ENCODE results near the gene AHRR. TPM values are rescaled to one million over a fixed set of nuclear protein-coding genes. Genes with fewer than 3 reads are reported as not detected.
A peak's percentile ranks its signal among the peaks of the same experiment; 100 is the strongest.

AHRR gene
- total and polyA plus RNA-seq, 2 of the 4 experiments (the other 2 are of a cell fraction): 15.6 to 37.1 TPM

DNA sequence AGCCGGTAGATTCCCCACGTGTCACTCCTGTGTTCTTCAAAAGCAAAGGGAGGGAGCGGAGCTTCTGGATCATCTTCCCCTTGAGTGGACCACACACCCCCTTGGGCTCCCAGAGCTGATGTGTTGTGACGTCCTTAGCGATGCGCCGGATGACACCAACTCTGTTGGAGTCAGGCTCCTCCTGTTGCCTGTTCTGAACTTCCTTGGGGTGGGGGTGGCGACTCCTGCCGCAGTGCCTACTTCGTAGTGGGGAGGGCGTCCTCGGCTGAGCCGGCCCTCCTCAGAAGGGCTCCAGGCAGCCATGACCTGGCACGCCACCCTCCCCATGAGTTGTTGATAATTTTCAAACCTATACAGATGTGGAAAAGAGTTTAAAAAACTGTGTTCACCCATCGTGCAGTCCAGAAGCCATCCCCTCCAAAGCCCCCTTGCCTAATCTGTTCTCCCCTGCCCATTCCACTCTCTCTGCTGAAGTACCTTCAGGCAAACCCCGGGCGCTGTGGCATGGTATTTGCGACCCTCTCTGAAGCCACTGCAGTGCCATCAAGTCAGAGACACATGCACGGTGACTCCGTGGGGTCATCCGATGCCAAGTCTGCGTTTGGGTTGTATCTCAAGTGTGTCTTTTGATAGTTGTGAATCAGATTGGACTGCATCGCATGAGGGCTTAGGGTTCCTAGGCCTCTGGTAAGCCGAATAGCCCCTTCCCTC is 138.2 kb downstream of the AHRR start:
- ChIA-PET POLR2A (ENCODE audit: unreplicated experiment) (no interaction called here), CTCF (no interaction called here)
- Histone ChIP-seq H3K9me1 (ENCODE audit: insufficient read depth, low read length) (peaks cover 14% of the 10 kb centered on the region; the same call in 1 of the 2 replicates), H3K9ac (ENCODE audit: low read depth, low read length) (no peak overlapping the region), H4K8ac (ENCODE audit: low read depth in 2 of 2, low read length in 2 of 2) (no peak overlapping the region), H3K9me3 (ENCODE audit: control insufficient read depth, insufficient read depth, low read length) (no peaks in the 10 kb centered on the region), H2AK5ac (ENCODE audit: low read depth, low read length) (no peak overlapping the region), H2BK5ac (ENCODE audit: low read depth, low read length, poor library complexity, severe bottlenecking) (no peak overlapping the region), H3K4me1 (ENCODE audit: control insufficient read depth, insufficient read depth, low read length) (peaks cover 2% of the 10 kb centered on the region), H3K4me2 (ENCODE audit: low read depth, low read length) (no peak overlapping the region), H4K5ac (ENCODE audit: low read depth, low read length) (no peak overlapping the region), H3K27ac (ENCODE audit: insufficient read depth, low read length) (no peak overlapping the region), H3K56ac (ENCODE audit: extremely low read depth, insufficient read depth, low read length) (no peak overlapping the region), H2AK9ac (replicated peaks; ENCODE audit: low read depth, low read length, poor library complexity) (peak overlapping the region; percentile 57), H3K4me3 (ENCODE audit: insufficient read depth, low read depth, low read length) (no peak overlapping the region), H3K79me1 (ENCODE audit: low read depth in 1 of 2, low read length in 2 of 2) (peaks cover 14 to 54% of the 10 kb centered on the region in 2 experiments), H4K20me1 (ENCODE audit: insufficient read depth, low read length) (peaks cover 25% of the 10 kb centered on the region), H3K27me3 (ENCODE audit: control insufficient read depth, insufficient read depth, low read length) (no peaks in the 10 kb centered on the region), H3K14ac (replicated peaks; ENCODE audit: low read depth, low read length) (no peak overlapping the region), H3K18ac (ENCODE audit: low read depth, low read length) (no peak overlapping the region), H2BK120ac (ENCODE audit: low read depth, low read length) (no peak overlapping the region), H2BK15ac (ENCODE audit: low read depth, low read length) (no peak overlapping the region), H2AFZ (replicated peaks; ENCODE audit: low read length, poor library complexity) (no peak overlapping the region), H3K23ac (ENCODE audit: low read depth, low read length) (no peak overlapping the region), H3K4ac (ENCODE audit: low read depth, low read length) (no peak overlapping the region), H4K91ac (ENCODE audit: insufficient read depth, low read depth, low read length) (no peak overlapping the region), H3K36me3 (ENCODE audit: control insufficient read depth, insufficient read depth, low read length) (peaks cover 73% of the 10 kb centered on the region), H2BK20ac (ENCODE audit: low read depth, low read length) (no peak overlapping the region)
- ATAC-seq (ENCODE audit: low read depth): no peak
- TF ChIP-seq, protein P1, sequence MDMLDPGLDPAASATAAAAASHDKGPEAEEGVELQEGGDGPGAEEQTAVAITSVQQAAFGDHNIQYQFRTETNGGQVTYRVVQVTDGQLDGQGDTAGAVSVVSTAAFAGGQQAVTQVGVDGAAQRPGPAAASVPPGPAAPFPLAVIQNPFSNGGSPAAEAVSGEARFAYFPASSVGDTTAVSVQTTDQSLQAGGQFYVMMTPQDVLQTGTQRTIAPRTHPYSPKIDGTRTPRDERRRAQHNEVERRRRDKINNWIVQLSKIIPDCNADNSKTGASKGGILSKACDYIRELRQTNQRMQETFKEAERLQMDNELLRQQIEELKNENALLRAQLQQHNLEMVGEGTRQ (IDR thresholded peaks at IDR 0.05; ENCODE audit: low read depth, low read length): no peak
- TF ChIP-seq, protein P2, sequence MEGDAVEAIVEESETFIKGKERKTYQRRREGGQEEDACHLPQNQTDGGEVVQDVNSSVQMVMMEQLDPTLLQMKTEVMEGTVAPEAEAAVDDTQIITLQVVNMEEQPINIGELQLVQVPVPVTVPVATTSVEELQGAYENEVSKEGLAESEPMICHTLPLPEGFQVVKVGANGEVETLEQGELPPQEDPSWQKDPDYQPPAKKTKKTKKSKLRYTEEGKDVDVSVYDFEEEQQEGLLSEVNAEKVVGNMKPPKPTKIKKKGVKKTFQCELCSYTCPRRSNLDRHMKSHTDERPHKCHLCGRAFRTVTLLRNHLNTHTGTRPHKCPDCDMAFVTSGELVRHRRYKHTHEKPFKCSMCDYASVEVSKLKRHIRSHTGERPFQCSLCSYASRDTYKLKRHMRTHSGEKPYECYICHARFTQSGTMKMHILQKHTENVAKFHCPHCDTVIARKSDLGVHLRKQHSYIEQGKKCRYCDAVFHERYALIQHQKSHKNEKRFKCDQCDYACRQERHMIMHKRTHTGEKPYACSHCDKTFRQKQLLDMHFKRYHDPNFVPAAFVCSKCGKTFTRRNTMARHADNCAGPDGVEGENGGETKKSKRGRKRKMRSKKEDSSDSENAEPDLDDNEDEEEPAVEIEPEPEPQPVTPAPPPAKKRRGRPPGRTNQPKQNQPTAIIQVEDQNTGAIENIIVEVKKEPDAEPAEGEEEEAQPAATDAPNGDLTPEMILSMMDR (conservative IDR thresholded peaks at IDR 0.05; ENCODE audit: low read depth, low read length): no peak
- TF ChIP-seq RFX5 (IDR thresholded peaks at IDR 0.05; ENCODE audit: low read depth, low read length) (no peak), CEBPB (IDR thresholded peaks at IDR 0.05; ENCODE audit: low read depth, low read length) (no peak), FOS (IDR thresholded peaks at IDR 0.05; ENCODE audit: low read depth, low read length) (no peak), MXI1 (IDR thresholded peaks at IDR 0.05; ENCODE audit: borderline replicate concordance, low read depth, low read length) (no peak), RAD21 (IDR thresholded peaks at IDR 0.05; ENCODE audit: low read length) (no peak), MAFK (IDR thresholded peaks at IDR 0.05; ENCODE audit: low read depth, low read length) (no peak), SMC3 (IDR thresholded peaks at IDR 0.05; ENCODE audit: low read depth, low read length) (no peak), POLR2A (IDR thresholded peaks at IDR 0.05; ENCODE audit: low read depth, low read length) (no peak), MAZ (IDR thresholded peaks at IDR 0.05; ENCODE audit: borderline replicate concordance, low read depth, low read length) (no peak), BHLHE40 (IDR thresholded peaks at IDR 0.05; ENCODE audit: low read depth, low read length) (no peak), NFE2L2 (IDR thresholded peaks at IDR 0.05; ENCODE audit: low read depth, low read length) (no peak), RCOR1 (IDR thresholded peaks at IDR 0.05; ENCODE audit: insufficient replicate concordance, low read length) (no peak), CHD1 (IDR thresholded peaks at IDR 0.05; ENCODE audit: low read depth, low read length) (no peak)
- TF ChIP-seq, protein P3, sequence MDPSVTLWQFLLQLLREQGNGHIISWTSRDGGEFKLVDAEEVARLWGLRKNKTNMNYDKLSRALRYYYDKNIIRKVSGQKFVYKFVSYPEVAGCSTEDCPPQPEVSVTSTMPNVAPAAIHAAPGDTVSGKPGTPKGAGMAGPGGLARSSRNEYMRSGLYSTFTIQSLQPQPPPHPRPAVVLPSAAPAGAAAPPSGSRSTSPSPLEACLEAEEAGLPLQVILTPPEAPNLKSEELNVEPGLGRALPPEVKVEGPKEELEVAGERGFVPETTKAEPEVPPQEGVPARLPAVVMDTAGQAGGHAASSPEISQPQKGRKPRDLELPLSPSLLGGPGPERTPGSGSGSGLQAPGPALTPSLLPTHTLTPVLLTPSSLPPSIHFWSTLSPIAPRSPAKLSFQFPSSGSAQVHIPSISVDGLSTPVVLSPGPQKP (IDR thresholded peaks at IDR 0.05; ENCODE audit: borderline replicate concordance, low read depth, low read length): no peak
- WGBS, 2 experiments (ENCODE audit: extremely low coverage in 2 of 2, insufficient read length in 1 of 2): 100% methylated on average over 1 of the region's 24 CpGs; no CpG with 5 or more reads in 1 of the 2 experiments
- intact Hi-C loops (cut with micrococcal nuclease): no loop called here
- no TSS peak for BruUV-seq (replicated peaks)
- dilution Hi-C loops (cut with HindIII; ENCODE audit: low sequenced_read_pairs, unreplicated experiment): no loop called here
- DNase-seq: no peak
- in situ Hi-C loops (cut with MboI; ENCODE audit: low sequenced_read_pairs): no loop called here
